Natural killer cell (primary cell): ENCODE measurements around the gene NFATC3. TPM values are rescaled to one million over a fixed set of nuclear protein-coding genes. Genes with fewer than 3 reads are reported as not detected.
"Not testable (repeated sequence)": the region's sequence is repeated elsewhere in the genome, so short reads cannot be mapped to it uniquely, and the experiment has no call there.

Experiments
- ATAC-seq, 3 donors: fragments of 150-1000 bp in 2 of 3; fragments of 200-7000 bp in 1 of 3; cut with Tn5 transposase; 1 replicate in 1 of 3; 2 replicates in 2 of 3; pipeline ENCODE4 v1.10.0; 2021; ENCODE audit warnings: mild to moderate bottlenecking in 2 of 3, moderate library complexity in 2 of 3
- DNase-seq, 2 donors: peaks; one replicate each; pipeline versions ENCODE4 v3.0.0 to v3.0.0-alpha.2; 2013 to 2021; ENCODE audit warnings: mixed read lengths in 1 of 2
- H3K27ac ChIP-seq: one replicate; pipeline ENCODE4 v1.5.1; 2013; ENCODE audit warnings: mild to moderate bottlenecking, low read length
- H3K27me3 ChIP-seq: one replicate; pipeline ENCODE4 v1.6.1; 2013; ENCODE audit warnings: low read length; ENCODE audit not compliant: control insufficient read depth, insufficient read depth
- H3K36me3 ChIP-seq: one replicate; pipeline ENCODE4 v1.6.1; 2013; ENCODE audit warnings: low read length; ENCODE audit not compliant: control insufficient read depth, insufficient read depth
- H3K4me1 ChIP-seq: one replicate; pipeline ENCODE4 v1.6.1; 2013; ENCODE audit warnings: low read length; ENCODE audit not compliant: control insufficient read depth, insufficient read depth
- H3K4me3 ChIP-seq: one replicate; pipeline ENCODE4 v1.5.1; 2013; ENCODE audit warnings: low read length
- H3K9me3 ChIP-seq: one replicate; pipeline ENCODE4 v1.6.1; 2013; ENCODE audit warnings: low read length; ENCODE audit not compliant: control insufficient read depth, insufficient read depth
- H3K27ac Mint-ChIP-seq, 2 donors: one replicate each; pipeline ENCODE4 v1.8.0; 2022; ENCODE audit warnings: mild to moderate bottlenecking in 2 of 2, mixed read lengths in 2 of 2, moderate library complexity in 1 of 2
- H3K27me3 Mint-ChIP-seq, 2 donors: one replicate each; pipeline ENCODE4 v1.8.0; 2022; ENCODE audit warnings: low read depth in 2 of 2, mixed read lengths in 2 of 2
- H3K36me3 Mint-ChIP-seq: one replicate; pipeline ENCODE4 v1.8.0; 2022; ENCODE audit warnings: mixed read lengths
- H3K4me1 Mint-ChIP-seq, 2 donors: one replicate each; pipeline ENCODE4 v1.8.0; 2022; ENCODE audit warnings: mixed read lengths in 2 of 2
- H3K4me3 Mint-ChIP-seq: one replicate; pipeline ENCODE4 v1.8.0; 2022; ENCODE audit warnings: mild to moderate bottlenecking, moderate library complexity, mixed read lengths
- H3K9me3 Mint-ChIP-seq, 2 donors: one replicate each; pipeline ENCODE4 v1.8.0; 2022; ENCODE audit warnings: mixed read lengths in 2 of 2
- CTCF ChIP-seq: fragments of 200-600 bp; IDR thresholded peaks from one replicate; pipeline ENCODE4 v1.8.0; 2022; ENCODE audit warnings: antibody characterized with exemption
- WGBS: methylation state at CpG from one replicate; pipeline ENCODE4 v1.1.7; 2013; ENCODE audit warnings: missing lambda C conversion rate; ENCODE audit not compliant: insufficient coverage; 5-methylcytosine and 5-hydroxymethylcytosine counted together
- intact Hi-C: fragments of 100-400 bp; cut with micrococcal nuclease; formaldehyde crosslinking; loops from one replicate; pipeline ENCODE4 v1.14.2; 2022
- total RNA-seq, 4 donors: library from RNA; stranded (reverse); fragments of 120-200 nt in 1 of 4; gene quantifications; one replicate each; pipeline versions ENCODE4 v1.2.3 to v1.2.4, GENCODE V29; 2013 to 2022

NFATC3 gene
- total RNA-seq, 3 donors from 2014 or later (not counting 1 experiment from before 2014, with no cell fraction given) = 241 to 282 (median 263) TPM

- intact Hi-C loops, H3K27me3 Mint-ChIP-seq, H3K4me3 ChIP-seq, H3K9me3 ChIP-seq, H3K27me3 ChIP-seq, H3K27ac ChIP-seq, H3K36me3 ChIP-seq, ATAC-seq, DNase-seq: not testable (repeated sequence)
- peaks cover 9 to 11% of the 10 kb centered on the region in 2 donors for H3K9me3 Mint-ChIP-seq
- H3K4me1 ChIP-seq = peaks cover 37% of the 10 kb centered on the region
- peak overlapping the region; percentile 61 for H3K4me3 Mint-ChIP-seq
- peaks cover 14% of the 10 kb centered on the region for H3K36me3 Mint-ChIP-seq
- H3K4me1 Mint-ChIP-seq = peaks cover 82 to 93% of the 10 kb centered on the region in 2 donors
- H3K27ac Mint-ChIP-seq = peak overlapping the region; percentile 80 to 88
- WGBS = 99% methylated on average over 5 of the region's 5 CpGs
Measured at GRCh38 chr16:68109156-68109555, 24.0 kb downstream of the NFATC3 start.

- H3K27me3 ChIP-seq, H3K9me3 ChIP-seq, intact Hi-C loops, H3K4me3 ChIP-seq, H3K36me3 ChIP-seq, DNase-seq, H3K27ac ChIP-seq, ATAC-seq, H3K27me3 Mint-ChIP-seq: not testable (repeated sequence)
- peaks cover 42% of the 10 kb centered on the region for H3K4me1 ChIP-seq
- Mint-ChIP-seq H3K4me1 (peaks cover 80 to 90% of the 10 kb centered on the region in 2 donors), H3K4me3 (peak overlapping the region; percentile 47), H3K36me3 (peaks cover 14% of the 10 kb centered on the region), H3K9me3 (peaks cover 9 to 11% of the 10 kb centered on the region in 2 donors), H3K27ac (peak overlapping the region; percentile 84 to 88)
- WGBS = 93% methylated on average over 1 of the region's 2 CpGs
Measured at GRCh38 chr16:68110611-68111010, 25.4 kb downstream of the NFATC3 start.

GRCh38 chr16:68111379-68111778 is 26.2 kb downstream of the NFATC3 start:
- peaks cover 9 to 11% of the 10 kb centered on the region in 2 donors for H3K9me3 Mint-ChIP-seq
- TF ChIP-seq CTCF = no peak
- peak overlapping the region; percentile 84 to 88 for H3K27ac Mint-ChIP-seq
- no peaks in the 10 kb centered on the region for H3K36me3 ChIP-seq
- H3K27me3 Mint-ChIP-seq = no peaks in the 10 kb centered on the region
- DNase-seq (no peak), ATAC-seq (no peak)
- WGBS = 66% methylated on average over 2 of the region's 2 CpGs
- peaks cover 14% of the 10 kb centered on the region for H3K36me3 Mint-ChIP-seq
- no peak overlapping the region for H3K27ac ChIP-seq
- peaks cover 36% of the 10 kb centered on the region for H3K4me1 ChIP-seq
- intact Hi-C loops = no loop called here
- no peaks in the 10 kb centered on the region for H3K9me3 ChIP-seq
- H3K4me1 Mint-ChIP-seq = peaks cover 85 to 89% of the 10 kb centered on the region in 2 donors
- H3K4me3 ChIP-seq = no peak overlapping the region
- H3K4me3 Mint-ChIP-seq = peak overlapping the region; percentile 2
- H3K27me3 ChIP-seq = no peaks in the 10 kb centered on the region

GRCh38 chr16:68113059-68113761 is 28.0 kb downstream of the NFATC3 start:
- no peak overlapping the region for H3K4me3 ChIP-seq
- ATAC-seq (peak in 2 of 3 donors; percentile 40 to 41), DNase-seq (no peak)
- H3K4me1 ChIP-seq = peaks cover 38% of the 10 kb centered on the region
- H3K9me3 ChIP-seq = no peaks in the 10 kb centered on the region
- H3K36me3 ChIP-seq = no peaks in the 10 kb centered on the region
- Mint-ChIP-seq H3K27me3 (no peaks in the 10 kb centered on the region), H3K4me3 (peak overlapping the region; percentile 58), H3K27ac (peak overlapping the region; percentile 71 to 83), H3K9me3 (peaks cover 9 to 11% of the 10 kb centered on the region in 2 donors), H3K4me1 (peaks cover 86 to 89% of the 10 kb centered on the region in 2 donors), H3K36me3 (peaks cover 14% of the 10 kb centered on the region)
- H3K27me3 ChIP-seq = no peaks in the 10 kb centered on the region
- intact Hi-C loops = no loop called here
- H3K27ac ChIP-seq = peak overlapping the region; percentile 25
- 74% methylated on average over 5 of the region's 5 CpGs for WGBS
- TF ChIP-seq CTCF = no peak
